Coronary artery (tissue), 2 donors: ENCODE data around the gene STAT5A.

Source experiments
- DNase-seq: peaks from one replicate; pipeline ENCODE4 v3.0.0-alpha.2; 2017; ENCODE audit warnings: low spot score
- H3K27ac ChIP-seq, 2 donors: fragments of 200-600 bp; sonication (generic); one replicate each; pipeline ENCODE4 v1.5.1; 2016 to 2019
- H3K4me3 ChIP-seq: fragments of 200-600 bp; sonication (generic); 2 replicates; pipeline ENCODE4 v1.5.1; 2016; ENCODE audit warnings: mild to moderate bottlenecking, moderate library complexity
- TF ChIP-seq, protein P1 (sequence below): fragments of 200-600 bp; sonication (generic); IDR thresholded peaks from one replicate; pipeline ENCODE4 v1.5.1; 2019; ENCODE audit warnings: antibody characterized with exemption

The STAT5A gene

DNA sequence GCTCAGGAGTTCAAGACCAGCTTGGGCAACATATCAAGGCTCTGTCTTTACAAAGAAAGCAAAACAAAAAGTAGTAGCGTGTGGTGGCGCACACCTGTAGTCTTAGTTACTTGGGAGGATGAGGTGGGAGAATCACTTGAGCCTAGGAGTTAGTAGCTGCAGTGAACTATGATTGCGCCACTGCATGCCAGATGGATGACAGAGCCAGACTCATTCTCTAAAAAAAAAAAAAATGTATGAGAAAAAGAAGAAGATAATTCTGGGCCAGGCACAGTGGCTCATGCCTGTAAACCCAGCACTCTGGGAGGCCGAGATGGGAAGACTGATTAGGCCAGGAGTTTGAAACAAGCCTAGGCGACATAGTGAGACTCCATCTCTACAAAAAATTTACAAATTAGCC is 40.6 kb upstream of the STAT5A start:
- no peak for DNase-seq
- TF ChIP-seq, protein P1, sequence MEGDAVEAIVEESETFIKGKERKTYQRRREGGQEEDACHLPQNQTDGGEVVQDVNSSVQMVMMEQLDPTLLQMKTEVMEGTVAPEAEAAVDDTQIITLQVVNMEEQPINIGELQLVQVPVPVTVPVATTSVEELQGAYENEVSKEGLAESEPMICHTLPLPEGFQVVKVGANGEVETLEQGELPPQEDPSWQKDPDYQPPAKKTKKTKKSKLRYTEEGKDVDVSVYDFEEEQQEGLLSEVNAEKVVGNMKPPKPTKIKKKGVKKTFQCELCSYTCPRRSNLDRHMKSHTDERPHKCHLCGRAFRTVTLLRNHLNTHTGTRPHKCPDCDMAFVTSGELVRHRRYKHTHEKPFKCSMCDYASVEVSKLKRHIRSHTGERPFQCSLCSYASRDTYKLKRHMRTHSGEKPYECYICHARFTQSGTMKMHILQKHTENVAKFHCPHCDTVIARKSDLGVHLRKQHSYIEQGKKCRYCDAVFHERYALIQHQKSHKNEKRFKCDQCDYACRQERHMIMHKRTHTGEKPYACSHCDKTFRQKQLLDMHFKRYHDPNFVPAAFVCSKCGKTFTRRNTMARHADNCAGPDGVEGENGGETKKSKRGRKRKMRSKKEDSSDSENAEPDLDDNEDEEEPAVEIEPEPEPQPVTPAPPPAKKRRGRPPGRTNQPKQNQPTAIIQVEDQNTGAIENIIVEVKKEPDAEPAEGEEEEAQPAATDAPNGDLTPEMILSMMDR, result no peak
- H3K4me3 ChIP-seq, result no peak overlapping the region
- H3K27ac ChIP-seq, result peak overlapping the region in 1 of 2 donors; percentile 13

DNA sequence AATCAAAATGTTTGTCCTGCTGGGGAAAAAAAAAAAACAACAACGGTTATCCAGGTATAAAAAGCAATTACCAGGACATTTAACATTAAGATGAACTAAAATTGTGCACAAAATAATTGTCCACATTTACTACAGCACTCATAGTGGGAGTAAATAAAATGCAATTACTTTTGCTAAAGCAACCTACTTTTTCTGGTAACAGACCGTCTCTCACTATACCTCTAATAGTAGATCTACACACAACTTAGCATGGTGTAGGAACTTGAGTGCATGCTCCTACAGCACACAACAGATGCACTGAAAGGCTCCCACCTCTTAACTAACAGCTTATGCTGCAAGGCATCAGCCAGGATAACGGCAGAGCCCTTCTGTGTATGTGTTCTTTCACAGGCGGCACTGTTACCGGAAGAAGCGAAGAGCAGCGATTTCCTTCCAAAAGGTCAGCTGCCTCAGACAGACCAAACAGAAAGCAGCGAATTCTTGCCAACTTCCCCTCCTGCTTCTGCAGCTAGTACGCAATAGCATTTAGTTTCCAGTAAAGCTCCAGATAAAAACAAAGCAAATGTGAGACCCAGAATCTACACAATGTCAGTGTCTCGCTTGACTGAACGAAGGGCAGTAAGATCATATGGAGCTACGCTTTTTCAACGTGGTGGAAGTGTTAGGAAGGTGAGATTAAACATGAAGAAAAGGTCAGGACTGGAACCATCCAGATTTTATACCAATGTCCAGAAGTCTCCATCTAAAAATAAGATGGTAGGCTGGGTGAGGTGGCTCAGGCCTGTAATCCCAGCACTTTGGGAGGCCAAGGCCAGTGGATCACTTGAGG is 39.7 kb upstream of the STAT5A start:
- DNase-seq, result peak; percentile 91
- Histone ChIP-seq H3K27ac (peak overlapping the region; percentile 82 to 84), H3K4me3 (peak overlapping the region; percentile 60)
- TF ChIP-seq, protein P1, result no peak

DNA sequence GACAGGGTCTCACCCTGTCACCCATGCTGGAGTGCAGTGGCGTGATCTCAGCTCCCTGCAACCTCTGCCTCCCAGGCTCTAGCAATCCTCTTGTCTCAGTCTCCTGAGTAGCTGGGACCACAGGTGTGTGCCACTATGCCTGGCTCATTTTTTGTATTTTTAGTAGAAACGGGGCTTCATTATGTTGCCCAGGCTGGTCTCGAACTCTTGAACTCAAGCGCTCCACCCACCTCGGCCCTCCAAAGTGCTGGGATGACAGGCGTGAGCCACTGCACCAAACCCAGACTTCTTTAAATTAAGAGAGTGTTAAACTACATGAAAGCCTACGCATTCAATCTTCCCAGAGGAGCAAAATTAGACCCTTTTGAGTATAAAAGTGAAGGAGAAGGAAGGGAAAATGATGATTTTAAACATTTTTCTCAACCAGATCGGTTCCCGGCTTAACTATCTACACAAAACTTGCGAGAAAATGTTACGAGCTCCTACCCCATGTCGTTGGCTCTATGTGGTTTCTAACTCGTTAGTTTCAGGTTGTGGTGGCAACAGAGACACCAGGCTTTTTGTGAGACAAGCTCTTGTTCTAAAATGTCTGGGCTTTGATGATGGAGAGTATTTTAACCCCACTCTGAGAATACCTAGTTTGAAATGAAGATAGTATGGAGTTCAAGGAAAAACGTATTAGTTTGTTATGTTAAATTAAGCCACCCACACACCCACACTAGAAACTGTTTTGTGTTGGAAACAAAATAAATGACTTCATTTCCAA is 38.4 kb upstream of the STAT5A start:
- Histone ChIP-seq H3K4me3 (no peak overlapping the region), H3K27ac (peak overlapping the region in 1 of 2 donors; percentile 82)
- TF ChIP-seq, protein P1, result no peak
- DNase-seq, result no peak

DNA sequence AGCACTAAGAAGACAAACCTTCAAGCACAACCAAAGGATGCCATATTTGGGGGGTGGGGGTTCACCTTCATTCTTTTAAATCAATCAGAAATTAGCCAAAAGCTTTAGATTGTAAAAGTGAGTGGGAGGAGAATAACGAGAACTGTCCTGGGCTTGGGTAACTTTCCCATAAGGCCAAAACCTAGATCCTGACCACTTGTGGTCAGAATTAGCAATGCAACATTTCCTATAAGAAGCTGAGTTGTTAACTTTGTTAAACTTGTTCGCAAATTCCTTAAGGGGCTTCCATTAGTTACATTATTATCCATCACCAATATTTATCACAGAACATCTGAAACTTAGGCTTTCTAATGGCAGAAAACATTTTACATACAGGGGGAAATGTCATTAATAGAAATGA is 37.2 kb upstream of the STAT5A start:
- DNase-seq, result no peak
- TF ChIP-seq, protein P1, result no peak
- Histone ChIP-seq H3K4me3 (no peak overlapping the region), H3K27ac (no peak overlapping the region)

DNA sequence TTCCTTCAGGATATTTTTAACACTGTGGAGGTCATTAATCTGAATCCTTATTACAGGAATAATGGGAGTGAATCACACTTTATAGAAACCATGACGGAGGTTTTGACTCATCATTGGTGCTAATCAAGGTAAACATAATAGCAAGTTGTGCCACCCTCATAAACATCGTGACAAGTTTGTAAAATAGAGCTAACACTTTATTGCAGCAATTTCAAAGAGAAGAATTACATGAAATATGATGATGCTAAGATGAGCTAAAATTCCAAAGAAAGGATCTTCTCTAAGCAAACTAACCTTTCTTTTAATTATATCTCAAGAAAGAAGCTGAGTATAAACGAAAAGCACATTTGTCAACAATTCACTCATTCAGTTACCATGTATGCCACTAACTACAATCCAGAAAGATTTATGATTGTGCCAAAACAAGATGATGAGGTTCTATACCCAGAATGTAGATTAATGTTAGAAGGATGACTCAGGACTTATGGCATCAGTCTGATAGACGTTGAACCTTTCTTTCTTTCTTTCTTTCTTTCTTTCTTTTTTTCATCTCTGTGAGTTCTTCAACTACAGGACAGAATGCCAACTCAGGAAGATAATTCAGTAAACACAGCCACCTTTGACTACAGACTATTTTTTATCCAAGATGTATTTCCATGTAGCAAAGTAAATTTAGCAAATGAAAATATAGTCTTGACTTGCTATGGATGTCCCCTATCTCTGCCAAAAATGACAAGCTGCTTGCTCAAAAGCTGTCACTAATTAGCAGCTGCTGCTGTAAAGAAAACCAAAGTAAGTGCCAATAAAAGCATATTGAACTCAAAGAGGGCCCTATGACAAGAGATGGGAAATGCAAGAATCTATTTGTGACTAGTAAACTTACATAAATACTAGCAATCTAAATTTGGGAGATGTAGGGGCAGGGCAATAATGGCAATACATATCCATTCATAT is 35.4 kb upstream of the STAT5A start:
- Histone ChIP-seq H3K27ac (no peak overlapping the region), H3K4me3 (no peak overlapping the region)
- TF ChIP-seq, protein P1, result no peak
- DNase-seq, result no peak

DNA sequence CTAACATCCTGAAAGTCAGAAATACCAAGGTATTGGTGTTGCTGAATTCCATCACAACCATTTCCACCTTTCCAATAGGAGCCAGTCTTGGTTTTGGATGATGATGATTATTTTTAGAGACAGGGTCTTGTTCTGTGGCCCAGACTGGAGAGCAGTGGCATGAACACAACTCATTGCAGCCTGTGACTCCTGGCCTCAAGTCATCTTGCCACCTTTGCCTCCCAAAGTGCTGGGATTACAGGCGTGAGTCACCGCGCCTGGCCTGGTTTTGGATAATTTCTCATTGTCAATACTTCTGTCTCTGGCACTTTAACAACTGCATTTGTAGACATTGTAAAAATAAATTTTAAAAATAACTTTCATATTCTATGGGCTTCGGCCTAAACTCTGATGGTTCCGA is 34.7 kb upstream of the STAT5A start:
- TF ChIP-seq, protein P1, result no peak
- Histone ChIP-seq H3K4me3 (no peak overlapping the region), H3K27ac (no peak overlapping the region)
- DNase-seq, result no peak
